Skeletal muscle tissue (tissue), 4 donors: Measurements from ENCODE around the gene PSMA1. TPM values are rescaled to one million over a fixed set of nuclear protein-coding genes. Genes with fewer than 3 reads are reported as not detected.

Source experiments
- H3K27ac ChIP-seq: one replicate; pipeline ENCODE4 v1.7.0; 2013; ENCODE audit warnings: mild to moderate bottlenecking, low read depth, low read length, inconsistent platforms
- H3K27me3 ChIP-seq, 3 donors: one replicate each; pipeline ENCODE4 v1.7.0; 2013; ENCODE audit warnings: low read length in 3 of 3; ENCODE audit not compliant: control insufficient read depth in 3 of 3, insufficient read depth in 3 of 3
- H3K36me3 ChIP-seq, 3 donors: one replicate each; pipeline ENCODE4 v1.7.0; 2013; ENCODE audit warnings: low read length in 3 of 3; ENCODE audit not compliant: control insufficient read depth in 3 of 3, insufficient read depth in 3 of 3
- H3K4me1 ChIP-seq, 3 donors: one replicate each; pipeline ENCODE4 v1.7.0; 2013; ENCODE audit warnings: low read length in 3 of 3, mild to moderate bottlenecking in 3 of 3; ENCODE audit not compliant: control insufficient read depth in 3 of 3, insufficient read depth in 3 of 3
- H3K4me3 ChIP-seq, 3 donors: one replicate each; pipeline ENCODE4 v1.7.0; 2013; ENCODE audit warnings: low read length in 3 of 3
- H3K9ac ChIP-seq, 3 donors: one replicate each; pipeline ENCODE4 v1.7.0; 2013; ENCODE audit warnings: low read length in 3 of 3, mild to moderate bottlenecking in 3 of 3, moderate library complexity in 2 of 3, low read depth in 1 of 3
- H3K9me3 ChIP-seq, 3 donors: one replicate each; pipeline ENCODE4 v1.7.0; 2013; ENCODE audit warnings: low read length in 3 of 3; ENCODE audit not compliant: control insufficient read depth in 3 of 3
- total RNA-seq: library from RNA; depleted of rRNA; stranded (reverse); fragments of >200 nt; gene quantifications from one replicate; pipeline ENCODE4 v1.2.3, GENCODE V29; 2014
- donor health status: Osteomylitis.

PSMA1 gene
- total RNA-seq, 1 donor from 2014 or later, result 160 TPM

- Histone ChIP-seq H3K36me3 (peaks cover 17 to 41% (median 40%) of the 10 kb centered on the region in 3 donors), H3K27ac (no peak overlapping the region), H3K4me1 (peaks cover 0 to 12% (median 0%) of the 10 kb centered on the region in 3 donors), H3K27me3 (no peaks in the 10 kb centered on the region), H3K4me3 (no peak overlapping the region), H3K9me3 (no peaks in the 10 kb centered on the region), H3K9ac (no peak overlapping the region)
Observed at GRCh38 chr11:14503023-14503422, 17.2 kb downstream of the PSMA1 start.

GRCh38 chr11:14502039-14502438, 18.1 kb downstream of the PSMA1 start:
- Histone ChIP-seq H3K27me3 (no peaks in the 10 kb centered on the region), H3K4me3 (no peak overlapping the region), H3K9ac (no peak overlapping the region), H3K36me3 (peaks cover 16 to 41% (median 39%) of the 10 kb centered on the region in 3 donors), H3K9me3 (no peaks in the 10 kb centered on the region), H3K27ac (no peak overlapping the region), H3K4me1 (peaks cover 0 to 12% (median 2%) of the 10 kb centered on the region in 3 donors)

GRCh38 chr11:14500181-14500651, 20.0 kb downstream of the PSMA1 start:
- H3K4me1 ChIP-seq, result peaks cover 0 to 12% (median 2%) of the 10 kb centered on the region in 3 donors
- H3K4me3 ChIP-seq, result peak overlapping the region; percentile 83 to 91 (median 84)
- peaks cover 3 to 34% (median 29%) of the 10 kb centered on the region in 3 donors for H3K36me3 ChIP-seq
- no peaks in the 10 kb centered on the region for H3K27me3 ChIP-seq
- H3K9ac ChIP-seq, result peak overlapping the region; percentile 86 to 92 (median 87)
- no peaks in the 10 kb centered on the region for H3K9me3 ChIP-seq
- H3K27ac ChIP-seq, result peak overlapping the region; percentile 68

- peaks cover under 1 to 31% (median 27%) of the 10 kb centered on the region in 3 donors for H3K36me3 ChIP-seq
- no peaks in the 10 kb centered on the region for H3K9me3 ChIP-seq
- H3K4me3 ChIP-seq, result peak within 1 kb of the TSS; percentile 83 to 91 (median 84)
- peak within 1 kb of the TSS; percentile 86 to 92 (median 87) for H3K9ac ChIP-seq
- H3K27me3 ChIP-seq, result no peaks in the 10 kb centered on the region
- H3K27ac ChIP-seq, result peak within 1 kb of the TSS; percentile 68
- peaks cover 0 to 12% (median 2%) of the 10 kb centered on the region in 3 donors for H3K4me1 ChIP-seq
Observed at GRCh38 chr11:14499560-14500180, 20.5 kb downstream of the PSMA1 start, which contains the start of gene COPB1. TSS of gene COPB1 (minus strand) at chr11:14499811. CDS start at chr11:14498928, 883 bp downstream.

- peak overlapping the region; percentile 83 to 91 (median 84) for H3K4me3 ChIP-seq
- H3K9ac ChIP-seq, result peak overlapping the region; percentile 86 to 92 (median 87)
- peak overlapping the region; percentile 68 for H3K27ac ChIP-seq
- H3K36me3 ChIP-seq, result peaks cover 0 to 28% (median 26%) of the 10 kb centered on the region in 3 donors
- H3K27me3 ChIP-seq, result no peaks in the 10 kb centered on the region
- H3K9me3 ChIP-seq, result no peaks in the 10 kb centered on the region
- H3K4me1 ChIP-seq, result peaks cover 0 to 12% (median 2%) of the 10 kb centered on the region in 3 donors
Observed at GRCh38 chr11:14499178-14499559, 21.0 kb downstream of the PSMA1 start.

- H3K4me1 ChIP-seq, result no peaks in the 10 kb centered on the region
- H3K36me3 ChIP-seq, result peaks cover 30 to 84% (median 67%) of the 10 kb centered on the region in 3 donors
- H3K9ac ChIP-seq, result no peak overlapping the region
- H3K4me3 ChIP-seq, result no peak overlapping the region
- no peaks in the 10 kb centered on the region for H3K27me3 ChIP-seq
- H3K9me3 ChIP-seq, result no peaks in the 10 kb centered on the region
- H3K27ac ChIP-seq, result no peak overlapping the region
Observed at GRCh38 chr11:14480716-14481115, 39.5 kb downstream of the PSMA1 start.

- peaks cover 53 to 80% (median 68%) of the 10 kb centered on the region in 3 donors for H3K36me3 ChIP-seq
- H3K27ac ChIP-seq, result no peak overlapping the region
- no peaks in the 10 kb centered on the region for H3K4me1 ChIP-seq
- H3K27me3 ChIP-seq, result no peaks in the 10 kb centered on the region
- no peaks in the 10 kb centered on the region for H3K9me3 ChIP-seq
- no peak overlapping the region for H3K4me3 ChIP-seq
- H3K9ac ChIP-seq, result no peak overlapping the region
Observed at GRCh38 chr11:14471127-14471526, 49.1 kb downstream of the PSMA1 start.

- Histone ChIP-seq H3K36me3 (peaks cover 34 to 80% (median 79%) of the 10 kb centered on the region in 3 donors), H3K27ac (no peak overlapping the region), H3K9me3 (no peaks in the 10 kb centered on the region), H3K4me1 (no peaks in the 10 kb centered on the region), H3K9ac (no peak overlapping the region), H3K27me3 (no peaks in the 10 kb centered on the region), H3K4me3 (no peak overlapping the region)
Observed at GRCh38 chr11:14463623-14464022, 56.6 kb downstream of the PSMA1 start.

GRCh38 chr11:14460147-14460546, 60.0 kb downstream of the PSMA1 start:
- H3K27ac ChIP-seq, result no peak overlapping the region
- no peak overlapping the region for H3K4me3 ChIP-seq
- no peak overlapping the region for H3K9ac ChIP-seq
- no peaks in the 10 kb centered on the region for H3K27me3 ChIP-seq
- peaks cover 26 to 64% (median 63%) of the 10 kb centered on the region in 3 donors for H3K36me3 ChIP-seq
- H3K4me1 ChIP-seq, result no peaks in the 10 kb centered on the region
- no peaks in the 10 kb centered on the region for H3K9me3 ChIP-seq

- Histone ChIP-seq H3K36me3 (peaks cover 21 to 47% (median 45%) of the 10 kb centered on the region in 3 donors), H3K4me3 (no peak overlapping the region), H3K4me1 (no peaks in the 10 kb centered on the region), H3K9me3 (no peaks in the 10 kb centered on the region), H3K27me3 (no peaks in the 10 kb centered on the region), H3K9ac (no peak overlapping the region), H3K27ac (no peak overlapping the region)
Observed at GRCh38 chr11:14458377-14458776, 61.8 kb downstream of the PSMA1 start.
